Uterus (tissue), 4 donors: ENCODE results near the gene OR1S1. TPM values are rescaled to one million over a fixed set of nuclear protein-coding genes. Genes with fewer than 3 reads are reported as not detected.

Source experiments
- DNase-seq, 2 donors: peaks; one replicate each; pipeline ENCODE4 v3.0.0-alpha.2; 2019 to 2020
- H3K27ac ChIP-seq, 2 donors: fragments of 200-600 bp; sonication (generic); 1 replicate in 1 of 2; 2 replicates in 1 of 2; pipeline ENCODE4 v1.5.1; 2016 to 2018
- H3K27me3 ChIP-seq, 2 donors: fragments of 200-600 bp; sonication (generic); one replicate each; pipeline ENCODE4 v1.5.1; 2018 to 2019; ENCODE audit warnings: control low read depth in 1 of 2
- H3K36me3 ChIP-seq, 2 donors: fragments of 200-600 bp; sonication (generic); one replicate each; pipeline ENCODE4 v1.5.1; 2019; ENCODE audit warnings: control low read depth in 1 of 2
- H3K4me1 ChIP-seq, 2 donors: fragments of 200-600 bp; sonication (generic); one replicate each; pipeline ENCODE4 v1.5.1; 2018 to 2019; ENCODE audit warnings: control low read depth in 1 of 2
- H3K4me3 ChIP-seq, 2 donors: fragments of 200-600 bp; sonication (generic); 1 replicate in 1 of 2; 2 replicates in 1 of 2; pipeline ENCODE4 v1.5.1; 2018 to 2019; ENCODE audit warnings: mild to moderate bottlenecking in 1 of 2
- H3K9me3 ChIP-seq, 2 donors: fragments of 200-600 bp; sonication (generic); one replicate each; pipeline ENCODE4 v1.5.1; 2019; ENCODE audit warnings: control low read depth in 1 of 2
- POLR2A ChIP-seq, 2 donors: fragments of 450-650 bp; IDR thresholded peaks; one replicate each; pipeline ENCODE4 v1.6.1; 2016; ENCODE audit warnings: antibody characterized with exemption in 2 of 2, mild to moderate bottlenecking in 1 of 2, moderate library complexity in 1 of 2
- intact Hi-C: fragments of 100-400 bp; cut with DNase I; formaldehyde crosslinking; loops from one replicate; pipeline ENCODE4 v1.15.1; 2023; ENCODE audit warnings: low total_unique reads
- total RNA-seq, 4 donors: library from RNA; depleted of rRNA in 3 of 4; stranded (reverse); fragments of >200 nt in 3 of 4; gene quantifications; one replicate each; pipeline versions ENCODE4 v1.1.0 to v1.2.4, GENCODE V29; 2014 to 2023
- TF ChIP-seq, protein P1 (sequence below), 4 experiments: fragments of 200-600 bp in 2 of 4; fragments of 450-650 bp in 2 of 4; sonication (generic) in 2 of 4; IDR thresholded peaks; one replicate each; pipeline ENCODE4 v1.5.1; 2016 to 2019; ENCODE audit warnings: antibody characterized with exemption in 4 of 4, mild to moderate bottlenecking in 2 of 4, moderate library complexity in 1 of 4
- donor health status: DM: yes; HTN: yes; CAD: no.

Gene OR1S1
- total RNA-seq, 4 donors from 2014 or later = not detected

- Histone ChIP-seq H3K27me3 (no peaks in the 10 kb centered on the region), H3K4me1 (no peaks in the 10 kb centered on the region), H3K4me3 (no peak overlapping the region), H3K27ac (no peak overlapping the region), H3K36me3 (no peaks in the 10 kb centered on the region), H3K9me3 (no peaks in the 10 kb centered on the region)
- DNase-seq = no peak
- intact Hi-C loops = no loop called here
- TF ChIP-seq POLR2A (IDR thresholded peaks at IDR 0.05) = no peak
- TF ChIP-seq, protein P1, sequence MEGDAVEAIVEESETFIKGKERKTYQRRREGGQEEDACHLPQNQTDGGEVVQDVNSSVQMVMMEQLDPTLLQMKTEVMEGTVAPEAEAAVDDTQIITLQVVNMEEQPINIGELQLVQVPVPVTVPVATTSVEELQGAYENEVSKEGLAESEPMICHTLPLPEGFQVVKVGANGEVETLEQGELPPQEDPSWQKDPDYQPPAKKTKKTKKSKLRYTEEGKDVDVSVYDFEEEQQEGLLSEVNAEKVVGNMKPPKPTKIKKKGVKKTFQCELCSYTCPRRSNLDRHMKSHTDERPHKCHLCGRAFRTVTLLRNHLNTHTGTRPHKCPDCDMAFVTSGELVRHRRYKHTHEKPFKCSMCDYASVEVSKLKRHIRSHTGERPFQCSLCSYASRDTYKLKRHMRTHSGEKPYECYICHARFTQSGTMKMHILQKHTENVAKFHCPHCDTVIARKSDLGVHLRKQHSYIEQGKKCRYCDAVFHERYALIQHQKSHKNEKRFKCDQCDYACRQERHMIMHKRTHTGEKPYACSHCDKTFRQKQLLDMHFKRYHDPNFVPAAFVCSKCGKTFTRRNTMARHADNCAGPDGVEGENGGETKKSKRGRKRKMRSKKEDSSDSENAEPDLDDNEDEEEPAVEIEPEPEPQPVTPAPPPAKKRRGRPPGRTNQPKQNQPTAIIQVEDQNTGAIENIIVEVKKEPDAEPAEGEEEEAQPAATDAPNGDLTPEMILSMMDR (IDR thresholded peaks at IDR 0.05) = no peak
These were observed 15.6 kb downstream of the OR1S1 start for GRCh38 chr11:58227956-58228615.

DNA sequence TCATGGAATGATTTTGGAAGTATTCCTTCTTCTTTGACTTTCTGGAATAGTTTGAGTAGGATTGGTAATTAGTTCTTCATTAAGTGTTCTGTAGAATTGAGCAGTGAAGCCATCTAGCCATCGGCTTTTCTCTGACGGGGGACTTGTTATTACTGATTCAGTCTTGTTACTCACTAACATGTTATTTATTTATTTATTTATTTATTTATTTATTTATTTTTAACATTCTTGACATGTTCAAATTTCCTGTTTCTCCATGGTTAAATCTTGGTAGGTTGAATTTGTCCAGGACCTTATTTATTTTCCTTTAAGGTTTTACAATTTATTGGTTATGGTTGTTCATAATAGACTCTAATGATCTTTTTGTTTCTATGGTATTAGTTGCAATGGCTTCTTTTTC lies 31.4 kb downstream of the OR1S1 start:
- H3K27me3 ChIP-seq = no peaks in the 10 kb centered on the region
- no peak for DNase-seq
- intact Hi-C loops = no loop called here
- H3K4me3 ChIP-seq = no peak overlapping the region
- no peaks in the 10 kb centered on the region for H3K4me1 ChIP-seq
- H3K36me3 ChIP-seq = no peaks in the 10 kb centered on the region
- no peak overlapping the region for H3K27ac ChIP-seq
- TF ChIP-seq, protein P1 (IDR thresholded peaks at IDR 0.05) = no peak
- no peak for TF ChIP-seq POLR2A (IDR thresholded peaks at IDR 0.05)
- H3K9me3 ChIP-seq = peaks cover 0 to 5% of the 10 kb centered on the region in 2 donors

- no peak overlapping the region for H3K4me3 ChIP-seq
- intact Hi-C loops = no loop called here
- H3K27me3 ChIP-seq = no peaks in the 10 kb centered on the region
- no peaks in the 10 kb centered on the region for H3K4me1 ChIP-seq
- peaks cover 0 to 10% of the 10 kb centered on the region in 2 donors for H3K9me3 ChIP-seq
- no peaks in the 10 kb centered on the region for H3K36me3 ChIP-seq
- DNase-seq = no peak
- TF ChIP-seq, protein P1 (IDR thresholded peaks at IDR 0.05) = no peak
- no peak for TF ChIP-seq POLR2A (IDR thresholded peaks at IDR 0.05)
- no peak overlapping the region for H3K27ac ChIP-seq
These were observed 42.4 kb downstream of the OR1S1 start for GRCh38 chr11:58254936-58255335.

- H3K27ac ChIP-seq = no peak overlapping the region
- no peaks in the 10 kb centered on the region for H3K4me1 ChIP-seq
- H3K9me3 ChIP-seq = peaks cover 0 to under 1% of the 10 kb centered on the region in 2 donors
- no peak overlapping the region for H3K4me3 ChIP-seq
- DNase-seq = no peak
- intact Hi-C loops = no loop called here
- no peaks in the 10 kb centered on the region for H3K36me3 ChIP-seq
- no peaks in the 10 kb centered on the region for H3K27me3 ChIP-seq
- no peak for TF ChIP-seq POLR2A (IDR thresholded peaks at IDR 0.05)
- TF ChIP-seq, protein P1 (IDR thresholded peaks at IDR 0.05) = no peak
These were observed 47.5 kb downstream of the OR1S1 start for GRCh38 chr11:58259983-58260382.

Other genes starting within 250 kb of the OR1S1 start
- not detected for gene OR9Q1, start 188.8 kb upstream of the OR1S1 start, total RNA-seq
- not detected for gene OR6Q1, start 181.8 kb upstream of the OR1S1 start, total RNA-seq
- gene OR9I1, start 87.2 kb upstream of the OR1S1 start, total RNA-seq = not detected
- gene OR9Q2, start 23.6 kb upstream of the OR1S1 start, total RNA-seq = not detected
- gene OR1S2, start 8.6 kb upstream of the OR1S1 start, total RNA-seq = not detected
- not detected for gene OR10Q1, start 16.2 kb downstream of the OR1S1 start, total RNA-seq
- not detected for gene OR10W1, start 55.5 kb downstream of the OR1S1 start, total RNA-seq
- not detected for gene OR5B17, start 146.3 kb downstream of the OR1S1 start, total RNA-seq
- not detected for gene OR5B3, start 194.2 kb downstream of the OR1S1 start, total RNA-seq
- gene OR5B2, start 215.4 kb downstream of the OR1S1 start, total RNA-seq = not detected
- under 1 TPM in 1 of 4 donors, not detected in 3; 0.14 TPM for gene OR5B12, start 229.5 kb downstream of the OR1S1 start, total RNA-seq